ENCODE data around the gene PLAC1.

The PLAC1 gene, protein sequence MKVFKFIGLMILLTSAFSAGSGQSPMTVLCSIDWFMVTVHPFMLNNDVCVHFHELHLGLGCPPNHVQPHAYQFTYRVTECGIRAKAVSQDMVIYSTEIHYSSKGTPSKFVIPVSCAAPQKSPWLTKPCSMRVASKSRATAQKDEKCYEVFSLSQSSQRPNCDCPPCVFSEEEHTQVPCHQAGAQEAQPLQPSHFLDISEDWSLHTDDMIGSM

DNA sequence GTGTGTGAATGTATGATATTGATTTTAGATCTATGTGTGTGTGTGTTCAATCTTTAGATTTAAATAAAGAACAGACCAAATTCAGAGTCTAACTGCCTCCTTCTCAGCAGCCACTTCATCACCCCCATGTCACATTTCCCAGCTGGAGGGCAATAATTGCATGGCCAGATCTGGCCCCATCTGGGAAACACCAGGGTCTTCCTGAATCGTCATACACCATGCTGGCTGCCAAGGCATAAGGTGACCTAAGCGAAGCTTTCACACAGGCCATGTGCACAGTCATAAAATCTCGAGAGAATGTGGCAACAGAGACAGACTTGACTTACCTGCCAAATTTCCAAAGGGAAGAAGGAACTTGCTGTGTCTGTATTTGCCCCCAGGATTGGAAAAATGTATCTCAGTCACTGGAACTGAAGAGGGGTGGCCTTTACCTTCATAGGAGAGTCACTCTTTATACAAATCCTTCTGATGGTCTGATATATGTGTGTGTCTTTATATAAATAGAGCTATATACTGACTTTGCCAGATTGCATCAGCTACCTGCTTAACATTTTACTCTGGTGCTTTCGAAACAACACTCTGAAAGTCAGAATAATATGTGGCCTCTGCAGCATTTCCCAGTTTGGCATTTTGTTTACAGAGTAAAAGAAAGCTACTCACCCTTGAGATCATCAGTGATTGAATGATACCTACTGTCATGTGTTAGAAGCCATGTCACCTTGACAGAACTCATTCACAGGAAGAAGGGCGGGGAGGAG lies at the start of gene PLAC1:
PLAC1 (minus strand) TSS at position 470 of the 758 bp plus-strand sequence. CDS start 91,789 bp downstream, outside the sequence.
- no peak for DNase-seq

DNA sequence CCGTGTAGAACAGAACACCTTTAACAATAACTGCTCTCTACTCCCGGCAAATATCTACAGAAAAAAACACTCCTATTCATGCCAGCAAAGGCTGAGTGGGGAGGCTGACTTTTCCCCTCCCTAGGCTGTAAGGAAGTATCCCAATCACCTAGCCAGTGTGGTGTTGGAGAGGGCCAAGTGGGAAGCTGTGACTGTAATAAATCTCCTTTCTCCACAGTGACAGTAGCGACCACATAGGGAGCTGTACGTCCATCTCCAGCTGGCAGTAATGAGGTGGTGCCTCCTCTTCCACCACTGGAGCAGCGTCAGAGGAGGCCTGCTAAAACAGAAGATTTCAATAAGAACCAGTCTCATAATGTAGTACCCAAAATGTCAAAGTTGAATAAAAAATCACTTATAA lies 47.9 kb upstream of the PLAC1 start:
- DNase-seq, result no peak

DNA sequence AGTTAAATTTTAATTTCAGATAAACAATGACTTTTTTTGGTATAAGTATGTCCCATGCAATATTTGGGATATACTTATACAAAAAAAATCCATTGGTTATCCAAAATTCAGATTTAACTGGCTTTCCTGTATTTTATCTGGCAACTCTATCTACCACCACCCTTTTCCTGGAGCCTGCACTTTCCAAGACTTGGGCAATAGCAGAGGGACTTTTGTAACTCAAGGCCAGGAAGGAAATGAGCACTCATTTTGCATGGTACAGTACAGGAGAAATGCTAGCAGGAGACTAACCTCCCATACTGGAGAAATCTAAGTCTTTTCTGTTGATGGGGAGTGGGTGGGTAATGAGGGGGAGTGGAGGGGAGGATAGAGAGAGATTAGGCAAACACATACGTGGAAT lies 37.7 kb upstream of the PLAC1 start:
- no peak for DNase-seq

DNA sequence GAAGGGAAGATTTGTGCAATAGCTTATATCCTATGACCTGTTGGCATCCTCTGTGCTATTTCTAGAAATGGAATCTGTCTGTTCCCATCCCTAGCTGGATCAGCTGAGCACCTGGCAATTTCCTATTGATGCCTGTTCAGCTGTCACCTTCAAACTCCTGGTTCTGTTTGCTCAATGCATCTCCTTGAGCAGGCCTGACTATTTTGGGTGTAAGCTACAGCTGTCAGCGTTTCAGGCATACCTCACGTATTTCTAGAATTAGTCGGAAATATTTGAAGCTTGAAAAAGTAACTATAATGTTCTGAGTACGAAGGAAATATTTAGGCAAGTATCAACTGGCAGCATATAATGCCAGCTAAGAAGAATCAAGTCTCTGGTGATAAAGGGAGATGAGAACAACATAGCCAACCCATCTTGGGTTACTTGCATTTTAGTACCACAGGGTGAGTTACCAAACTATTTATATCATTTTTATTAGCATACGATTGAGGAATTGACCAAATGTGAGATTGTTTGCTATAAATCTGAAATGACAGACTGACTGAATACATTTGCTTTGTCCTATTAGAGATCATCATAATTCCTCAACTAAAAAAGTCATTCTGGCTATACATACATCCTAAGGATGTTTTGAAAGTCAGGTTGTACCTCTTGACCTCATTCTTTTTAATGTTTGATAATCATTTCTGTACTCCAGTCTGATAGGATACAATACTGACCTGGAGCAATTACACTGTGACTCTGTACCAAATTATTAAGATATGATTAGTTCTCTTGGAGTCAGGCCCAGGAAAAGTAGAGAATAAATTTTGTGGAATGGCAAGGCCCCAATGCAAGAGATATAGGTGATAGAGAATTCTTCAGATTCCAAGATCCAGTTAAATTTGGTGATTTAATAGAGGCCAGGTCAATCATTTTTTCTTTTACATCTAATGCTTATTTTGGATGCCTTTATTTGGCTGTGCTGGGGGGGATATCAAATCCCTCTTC lies 36.4 kb upstream of the PLAC1 start:
- DNase-seq, result no peak

DNA sequence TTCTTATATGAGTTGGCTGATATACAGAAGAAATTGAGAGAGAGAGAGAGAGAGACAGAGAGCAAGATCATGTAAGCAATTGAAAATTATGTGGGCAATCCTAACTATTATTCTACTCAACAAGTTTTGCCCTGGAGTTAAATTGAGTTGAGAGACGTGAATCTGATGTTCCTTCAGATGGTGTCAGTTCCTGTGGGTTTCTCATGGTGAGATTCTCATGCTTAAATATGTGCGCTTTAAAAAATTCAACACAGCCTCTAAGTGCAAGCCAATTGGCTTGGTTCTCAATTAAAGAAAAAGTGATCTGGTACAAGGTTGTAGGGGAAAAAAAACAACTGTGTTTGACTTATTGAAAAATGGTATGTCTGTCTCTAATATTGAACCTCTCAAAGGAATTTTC lies 35.4 kb upstream of the PLAC1 start:
- DNase-seq, result no peak

DNA sequence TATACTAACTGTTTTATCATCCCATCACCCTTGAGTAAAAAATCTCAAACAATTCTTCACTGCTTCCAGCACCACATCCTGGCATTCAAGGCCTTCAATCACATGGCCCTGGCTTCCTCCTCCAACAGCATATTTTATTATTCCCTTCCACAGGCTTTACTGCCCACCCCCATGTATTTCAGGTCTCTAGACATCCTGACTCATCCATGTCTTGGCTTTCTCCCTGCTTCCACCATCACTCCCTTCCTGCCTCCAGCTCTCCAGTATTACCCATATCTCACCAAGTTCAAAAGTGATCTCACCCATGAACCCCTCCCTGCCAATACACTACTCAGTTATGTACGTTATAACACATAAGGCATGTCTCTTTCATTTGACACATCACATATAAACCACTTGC lies 34.7 kb upstream of the PLAC1 start:
- no peak for DNase-seq

DNA sequence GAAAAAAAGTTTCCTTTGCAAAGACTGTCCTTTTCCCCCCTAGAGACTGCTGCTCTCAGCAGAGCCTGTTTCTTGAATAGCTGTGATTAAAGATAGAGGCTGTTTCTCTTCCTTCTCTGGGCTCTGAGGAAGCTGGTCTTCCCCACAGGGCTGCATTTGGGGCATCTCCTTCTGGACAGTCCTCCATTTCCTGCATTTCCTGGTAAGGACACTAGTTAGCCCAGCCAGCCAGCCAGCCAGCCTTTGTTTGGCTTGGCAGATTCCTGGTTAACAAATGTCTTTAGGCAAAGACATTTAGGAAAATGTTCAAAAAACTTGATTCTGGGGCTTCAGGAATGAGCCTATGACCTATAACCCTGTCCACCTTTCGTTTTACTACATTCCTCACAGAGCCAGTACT lies 34.0 kb upstream of the PLAC1 start:
- DNase-seq, result no peak

DNA sequence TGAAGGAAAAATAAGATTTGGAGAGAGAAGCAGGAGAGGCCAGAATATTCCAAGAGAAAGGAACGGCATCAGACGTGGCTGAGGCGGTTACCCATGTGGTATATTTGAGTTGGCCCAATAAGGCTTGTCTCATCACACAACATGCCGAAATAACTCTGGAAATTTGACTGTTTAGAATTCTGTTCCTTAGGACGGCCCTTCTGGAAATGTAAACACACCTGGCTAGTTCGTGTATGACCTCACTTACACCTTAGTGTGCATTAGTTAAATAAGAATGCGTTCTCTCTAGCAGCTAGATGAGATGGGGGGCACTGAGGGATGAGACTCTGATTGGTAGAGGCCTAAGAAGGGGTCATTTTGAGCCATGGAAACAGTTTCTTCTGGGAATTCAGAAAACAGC lies 33.2 kb upstream of the PLAC1 start:
- no peak for DNase-seq

DNA sequence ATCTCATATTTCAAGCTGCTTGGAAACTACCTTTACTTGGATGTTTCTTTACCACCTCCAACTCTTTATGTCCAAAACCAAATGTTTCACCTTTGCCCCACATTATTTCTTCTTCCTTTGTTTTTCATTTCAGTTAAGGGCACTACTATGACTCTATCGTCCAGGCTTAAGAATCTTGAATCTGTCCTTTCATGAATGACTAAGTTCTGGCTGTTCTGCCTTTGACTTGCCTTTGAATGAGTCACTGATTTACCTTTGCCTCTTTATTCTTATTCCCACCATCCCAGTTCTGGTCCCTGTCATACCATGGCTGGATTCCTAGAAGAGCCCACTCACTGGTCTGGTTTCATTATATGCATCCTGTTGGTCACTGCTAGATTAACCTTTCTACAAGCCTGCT lies 30.6 kb upstream of the PLAC1 start:
- DNase-seq, result no peak

DNA sequence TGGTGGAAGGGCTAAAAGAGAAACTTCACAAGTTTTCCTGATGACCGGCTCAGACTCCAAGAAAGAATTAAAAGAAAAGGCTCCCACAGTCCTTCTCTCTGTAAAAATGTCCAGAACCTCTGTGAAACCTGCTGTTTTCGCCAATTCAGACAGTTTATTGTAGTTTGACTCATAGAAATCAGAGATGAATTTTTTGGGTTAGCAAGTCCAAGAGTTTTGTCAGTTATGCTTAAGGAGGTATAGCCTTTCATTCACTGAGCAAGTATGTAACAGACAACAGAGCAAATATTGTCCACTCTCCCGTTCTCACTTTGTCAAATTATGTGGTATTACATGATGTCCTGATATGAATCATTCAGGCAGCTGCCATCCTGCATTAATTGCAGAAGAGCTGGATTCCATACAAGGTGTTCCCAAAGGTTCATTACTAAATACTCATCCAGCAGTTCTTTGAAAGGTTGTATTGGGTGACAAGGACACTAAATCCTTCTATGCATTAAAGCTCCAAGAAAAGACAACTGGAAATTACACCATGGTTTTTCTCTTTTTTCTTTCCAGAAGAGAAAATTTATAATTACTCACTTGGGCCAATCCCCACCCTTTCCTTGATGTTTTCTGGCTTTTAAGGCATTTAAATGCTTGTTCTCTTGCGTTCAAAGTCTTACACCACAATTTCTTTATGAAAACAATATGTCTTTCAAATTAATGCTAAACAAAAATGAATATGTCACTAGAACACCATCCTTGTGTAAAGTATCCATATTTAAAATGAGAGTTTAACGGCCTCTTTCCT lies 30.0 kb upstream of the PLAC1 start:
- no peak for DNase-seq

DNA sequence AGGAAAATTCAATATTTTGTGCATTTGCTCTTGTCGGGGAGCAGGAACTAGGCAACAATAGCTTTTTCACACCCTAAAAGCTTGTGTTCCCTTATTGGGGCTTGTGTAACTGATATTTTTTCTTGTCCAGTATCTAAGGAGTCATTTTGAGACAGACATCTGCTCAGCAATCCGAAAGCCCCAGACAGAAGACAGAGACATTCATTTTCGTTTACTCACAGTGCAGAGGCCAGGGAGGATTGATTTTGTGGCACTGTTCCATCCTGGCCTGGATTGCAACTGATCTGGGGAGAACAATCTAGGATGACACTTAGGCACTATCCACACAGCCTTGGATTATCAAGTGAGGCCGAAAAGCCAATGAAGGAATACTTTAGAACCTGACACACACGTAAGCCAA lies 27.4 kb upstream of the PLAC1 start:
- DNase-seq, result no peak

DNA sequence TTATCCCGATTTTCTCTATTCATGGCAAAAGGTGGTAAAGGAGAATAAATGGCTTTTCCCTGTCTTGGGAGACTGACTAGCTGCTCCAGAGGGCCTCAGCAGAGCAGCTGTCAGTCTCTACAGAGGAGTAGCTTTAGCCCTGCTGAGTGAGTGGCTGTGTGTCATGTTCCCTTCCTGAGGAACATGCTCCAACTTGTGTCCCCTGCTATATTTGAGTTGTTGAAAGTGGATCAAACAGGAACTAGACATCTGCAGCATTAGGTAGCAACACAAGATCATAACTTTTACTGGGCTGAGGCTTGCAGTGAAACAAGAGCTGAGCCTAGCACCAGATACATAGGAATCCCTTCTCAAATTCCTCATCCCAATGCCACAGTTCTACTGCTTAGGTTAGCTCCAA lies 26.7 kb upstream of the PLAC1 start:
- DNase-seq, result no peak

DNA sequence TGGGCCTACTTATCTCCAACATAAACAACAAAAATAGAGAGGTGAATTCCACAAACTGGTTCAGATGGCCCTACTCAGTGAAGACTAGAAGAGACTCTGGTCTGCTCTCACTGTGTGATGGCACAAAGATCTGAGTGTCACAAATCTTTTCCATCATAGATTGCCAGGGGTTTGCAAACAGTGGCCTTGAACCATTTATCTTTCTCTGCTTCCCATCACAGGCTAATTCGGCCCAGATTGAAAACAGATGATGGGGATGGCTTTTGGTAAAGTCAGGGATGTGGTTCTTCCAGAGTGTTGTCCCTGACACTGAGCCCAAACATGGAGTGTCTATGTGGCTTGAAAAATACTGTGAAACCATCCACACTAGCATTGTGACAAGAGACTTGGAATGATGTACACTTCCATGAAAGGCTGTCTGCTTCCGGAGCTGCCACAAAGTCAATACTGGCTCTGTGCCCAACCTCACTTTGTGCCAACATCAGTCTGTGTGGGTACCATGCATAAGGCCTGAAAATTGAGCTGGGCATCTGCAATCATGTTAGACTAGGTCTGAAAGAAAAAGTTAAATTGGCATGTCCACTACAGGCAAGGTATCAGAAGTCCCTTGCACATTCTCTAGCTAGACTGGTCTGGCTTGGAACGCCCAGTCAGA lies 25.2 kb upstream of the PLAC1 start:
- DNase-seq, result peak; percentile 79

DNA sequence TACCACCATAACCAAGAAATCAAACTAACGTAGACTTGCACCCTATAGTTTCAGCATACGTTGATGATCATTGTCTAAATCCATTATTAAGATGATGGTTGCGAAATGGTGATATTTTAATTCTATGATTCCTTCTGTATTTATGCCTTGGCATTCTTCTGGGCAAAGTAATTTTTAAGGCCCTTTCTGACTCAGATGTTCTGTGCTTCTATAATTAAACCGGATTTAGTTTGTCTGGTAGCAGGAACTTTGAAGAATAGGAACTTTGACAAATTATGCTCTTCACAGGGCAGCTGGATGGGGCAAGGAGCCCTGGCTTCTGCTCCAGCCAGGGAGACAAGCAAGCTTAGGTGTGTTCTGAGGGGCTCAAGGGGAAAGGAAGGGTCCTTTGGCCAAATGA lies 23.8 kb upstream of the PLAC1 start:
- DNase-seq, result no peak

DNA sequence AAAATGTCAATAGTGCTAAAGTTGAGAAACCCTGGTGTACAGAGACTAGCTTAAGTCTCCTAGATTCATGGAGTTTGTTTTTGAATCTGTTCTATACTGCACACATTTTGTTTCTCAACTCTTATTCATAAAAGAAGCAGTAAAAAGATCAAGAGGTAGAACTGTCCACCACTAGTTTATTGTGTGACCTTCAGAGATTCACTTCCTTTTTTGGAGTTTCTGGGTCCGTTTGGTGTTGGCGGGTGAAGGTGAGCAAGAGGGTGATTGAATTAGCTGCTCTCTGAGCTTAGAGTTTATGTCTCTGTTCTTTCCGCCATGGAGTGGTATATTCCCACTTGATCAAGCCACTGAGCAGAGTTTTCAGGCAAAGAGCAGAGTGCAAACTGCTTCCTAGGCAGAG lies 21.4 kb upstream of the PLAC1 start:
- DNase-seq, result no peak

DNA sequence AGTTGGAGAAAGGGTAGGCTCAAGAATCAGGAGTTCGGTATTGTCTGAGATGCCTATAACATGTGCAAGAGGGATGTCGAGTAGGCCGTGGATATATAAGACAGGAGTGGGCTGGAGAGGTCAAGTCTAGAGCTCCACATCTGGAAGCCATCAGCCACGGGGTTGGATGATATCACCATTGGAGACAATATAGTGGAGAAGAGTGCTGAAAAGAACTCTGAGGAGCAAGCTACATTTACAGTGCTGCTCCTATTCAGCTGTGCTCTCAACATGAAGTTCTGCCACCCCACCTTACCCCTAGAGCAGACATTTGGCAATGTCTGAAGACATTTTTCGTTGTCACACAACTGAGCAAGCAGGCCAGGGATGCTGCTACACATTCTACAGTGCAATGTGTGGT lies 20.9 kb upstream of the PLAC1 start:
- DNase-seq, result no peak

DNA sequence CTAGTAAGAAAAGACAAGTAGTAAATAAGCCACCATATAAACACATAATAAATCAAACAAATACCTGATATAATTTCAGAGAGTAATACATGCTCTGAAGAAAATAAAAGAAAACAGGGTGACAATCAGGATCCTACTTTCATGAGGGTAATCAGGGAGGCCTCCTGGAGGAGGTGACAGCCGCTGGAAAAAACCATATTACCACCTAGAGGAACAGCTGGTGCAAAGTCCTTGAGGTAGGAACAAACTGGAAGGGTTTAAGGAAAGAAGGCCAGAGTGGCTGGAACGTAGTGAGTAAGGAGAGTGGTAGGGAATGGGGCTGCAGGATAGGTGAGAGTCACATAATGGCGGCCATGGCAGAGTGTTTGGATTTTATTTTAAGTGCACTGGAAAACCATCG lies 19.1 kb upstream of the PLAC1 start:
- DNase-seq, result no peak

DNA sequence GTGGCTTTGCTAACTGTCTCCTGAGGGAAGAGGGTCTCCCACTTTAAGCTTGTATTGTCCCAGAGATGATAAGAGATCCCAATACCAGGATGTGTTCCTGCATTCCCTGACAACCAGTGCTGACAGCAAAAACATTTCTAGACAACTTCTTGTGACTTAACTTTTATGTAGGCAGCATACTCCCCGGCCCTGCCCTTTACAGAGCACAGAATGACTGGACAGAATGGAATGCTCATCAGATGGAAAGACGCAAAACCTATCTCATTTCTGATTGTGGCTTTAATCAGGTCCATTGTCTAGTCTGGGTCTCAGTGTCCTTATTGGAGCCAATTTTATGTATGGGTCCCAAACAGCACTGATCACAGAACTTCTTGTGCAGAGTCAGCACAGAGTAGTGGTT lies 18.2 kb upstream of the PLAC1 start:
- no peak for DNase-seq

DNA sequence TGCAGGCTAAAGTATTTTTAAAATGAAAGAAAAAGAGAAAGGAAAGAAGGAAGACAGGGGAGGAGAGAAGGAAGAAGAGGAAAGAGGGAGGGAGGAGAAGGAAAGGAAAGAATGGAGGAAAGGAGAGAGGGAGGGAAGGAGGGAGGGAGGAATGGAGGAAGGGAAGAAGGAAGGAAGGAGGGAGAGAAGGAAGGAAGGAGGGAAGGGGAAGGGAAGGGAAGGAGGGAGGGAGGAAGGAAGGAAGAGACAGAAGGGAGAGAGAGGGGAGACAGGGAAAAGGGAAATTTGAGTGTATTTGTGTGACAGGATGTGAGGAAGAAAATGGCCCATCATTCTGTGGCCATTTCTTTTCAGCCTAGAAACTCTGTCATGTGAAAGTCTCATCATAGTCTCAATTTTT lies 14.9 kb upstream of the PLAC1 start:
- DNase-seq, result no peak

DNA sequence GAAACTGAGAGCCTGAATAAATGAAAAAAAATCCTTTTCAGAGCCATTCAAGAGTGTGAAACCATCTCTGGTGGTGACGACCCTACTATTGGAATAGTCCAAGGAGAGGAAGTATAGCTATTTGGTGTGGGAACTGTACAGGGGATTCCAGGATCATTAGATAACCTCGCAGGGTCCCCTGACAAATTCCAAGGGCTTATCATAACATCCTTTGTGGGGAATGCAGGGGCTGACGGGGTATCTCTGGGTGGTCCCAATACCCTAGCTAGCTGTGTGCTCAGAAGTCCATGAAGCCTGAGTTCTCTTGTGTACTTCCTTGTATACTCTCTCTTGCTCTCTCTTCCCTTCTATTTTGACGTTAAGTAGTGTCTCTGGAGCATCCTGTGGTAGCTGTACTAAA lies 13.8 kb upstream of the PLAC1 start:
- no peak for DNase-seq

DNA sequence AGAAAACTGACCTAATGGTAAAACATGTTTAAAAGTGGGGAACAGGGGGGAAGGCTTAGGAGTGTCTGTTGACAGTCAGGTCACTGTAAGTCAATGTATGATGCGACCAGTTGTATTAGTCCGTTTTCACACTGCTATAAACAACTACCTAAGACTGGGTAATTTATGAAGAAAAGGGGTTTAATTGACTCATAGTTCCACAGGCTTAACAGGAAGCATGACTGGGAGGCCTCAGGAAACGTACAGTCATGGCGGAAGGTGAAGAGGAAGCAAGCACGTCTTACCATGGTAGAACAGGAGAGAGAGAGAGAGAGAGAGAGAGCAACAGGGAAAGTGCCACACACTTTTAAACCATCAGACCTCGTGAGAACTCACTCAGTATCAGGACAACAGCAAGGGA lies 13.0 kb upstream of the PLAC1 start:
- no peak for DNase-seq

Measured in DMS153 (cell line).